ENCODE data around the gene SPEF2.

Gene SPEF2

GRCh38 chr5:35618781-35619180 is 1.1 kb downstream of the SPEF2 start:
- TF ChIP-seq POLR2A (IDR thresholded peaks at IDR 0.05; ENCODE audit: low read depth, low read length) (no peak), TAF1 (IDR thresholded peaks at IDR 0.05; ENCODE audit: borderline replicate concordance, low read depth, low read length) (no peak), POLR2AphosphoS5 (IDR thresholded peaks at IDR 0.05; ENCODE audit: low read depth, low read length) (no peak)
- no peak for DNase-seq (ENCODE audit: insufficient read length)
- no peak for FAIRE-seq

GRCh38 chr5:35622974-35623373 is 5.3 kb downstream of the SPEF2 start:
- FAIRE-seq: peak; percentile 36
- no peak for DNase-seq (ENCODE audit: insufficient read length)
- no peak for TF ChIP-seq POLR2A (IDR thresholded peaks at IDR 0.05; ENCODE audit: low read depth, low read length)
- no peak for TF ChIP-seq TAF1 (IDR thresholded peaks at IDR 0.05; ENCODE audit: borderline replicate concordance, low read depth, low read length)
- no peak for TF ChIP-seq POLR2AphosphoS5 (IDR thresholded peaks at IDR 0.05; ENCODE audit: low read depth, low read length)

- DNase-seq (ENCODE audit: insufficient read length): no peak
- TF ChIP-seq POLR2A (IDR thresholded peaks at IDR 0.05; ENCODE audit: low read depth, low read length) (no peak), TAF1 (IDR thresholded peaks at IDR 0.05; ENCODE audit: borderline replicate concordance, low read depth, low read length) (no peak), POLR2AphosphoS5 (IDR thresholded peaks at IDR 0.05; ENCODE audit: low read depth, low read length) (no peak)
- no peak for FAIRE-seq
Measured at GRCh38 chr5:35623991-35624390, 6.3 kb downstream of the SPEF2 start.

- FAIRE-seq (no peak), DNase-seq (ENCODE audit: insufficient read length) (no peak)
- no peak for TF ChIP-seq TAF1 (IDR thresholded peaks at IDR 0.05; ENCODE audit: borderline replicate concordance, low read depth, low read length)
- TF ChIP-seq POLR2AphosphoS5 (IDR thresholded peaks at IDR 0.05; ENCODE audit: low read depth, low read length): no peak
- no peak for TF ChIP-seq POLR2A (IDR thresholded peaks at IDR 0.05; ENCODE audit: low read depth, low read length)
Measured at GRCh38 chr5:35626108-35626507, 8.4 kb downstream of the SPEF2 start.

- TF ChIP-seq POLR2AphosphoS5 (IDR thresholded peaks at IDR 0.05; ENCODE audit: low read depth, low read length): no peak
- no peak for TF ChIP-seq TAF1 (IDR thresholded peaks at IDR 0.05; ENCODE audit: borderline replicate concordance, low read depth, low read length)
- no peak for TF ChIP-seq POLR2A (IDR thresholded peaks at IDR 0.05; ENCODE audit: low read depth, low read length)
- no peak for FAIRE-seq
- DNase-seq (ENCODE audit: insufficient read length): no peak
Measured at GRCh38 chr5:35626553-35626952, 8.9 kb downstream of the SPEF2 start.

- TF ChIP-seq POLR2A (IDR thresholded peaks at IDR 0.05; ENCODE audit: low read depth, low read length): no peak
- TF ChIP-seq TAF1 (IDR thresholded peaks at IDR 0.05; ENCODE audit: borderline replicate concordance, low read depth, low read length): no peak
- no peak for TF ChIP-seq POLR2AphosphoS5 (IDR thresholded peaks at IDR 0.05; ENCODE audit: low read depth, low read length)
- FAIRE-seq: no peak
- no peak for DNase-seq (ENCODE audit: insufficient read length)
Measured at GRCh38 chr5:35634326-35634725, 16.7 kb downstream of the SPEF2 start.

- FAIRE-seq: no peak
- DNase-seq (ENCODE audit: insufficient read length): no peak
- no peak for TF ChIP-seq POLR2A (IDR thresholded peaks at IDR 0.05; ENCODE audit: low read depth, low read length)
Measured at GRCh38 chr5:35640623-35641022, 23.0 kb downstream of the SPEF2 start.

- DNase-seq (ENCODE audit: insufficient read length) (no peak), FAIRE-seq (no peak)
- TF ChIP-seq POLR2A (IDR thresholded peaks at IDR 0.05; ENCODE audit: low read depth, low read length) (no peak), TAF1 (IDR thresholded peaks at IDR 0.05; ENCODE audit: borderline replicate concordance, low read depth, low read length) (no peak)
Measured at GRCh38 chr5:35644543-35644942, 26.9 kb downstream of the SPEF2 start.

GRCh38 chr5:35647128-35647527 is 29.5 kb downstream of the SPEF2 start:
- TF ChIP-seq POLR2AphosphoS5 (IDR thresholded peaks at IDR 0.05; ENCODE audit: low read depth, low read length): no peak
- FAIRE-seq: no peak

GRCh38 chr5:35647712-35648111 is 30.0 kb downstream of the SPEF2 start:
- FAIRE-seq (no peak), DNase-seq (ENCODE audit: insufficient read length) (no peak)
- TF ChIP-seq POLR2AphosphoS5 (IDR thresholded peaks at IDR 0.05; ENCODE audit: low read depth, low read length): no peak
- TF ChIP-seq TAF1 (IDR thresholded peaks at IDR 0.05; ENCODE audit: borderline replicate concordance, low read depth, low read length): no peak
- TF ChIP-seq POLR2A (IDR thresholded peaks at IDR 0.05; ENCODE audit: low read depth, low read length): no peak

More at GRCh38 chr5:35647128-35647527, 29.5 kb downstream of the SPEF2 start:
- DNase-seq (ENCODE audit: insufficient read length): no peak

- TF ChIP-seq TAF1 (IDR thresholded peaks at IDR 0.05; ENCODE audit: borderline replicate concordance, low read depth, low read length): no peak
- no peak for TF ChIP-seq POLR2AphosphoS5 (IDR thresholded peaks at IDR 0.05; ENCODE audit: low read depth, low read length)
- no peak for TF ChIP-seq POLR2A (IDR thresholded peaks at IDR 0.05; ENCODE audit: low read depth, low read length)
- peak; percentile 58 for FAIRE-seq
- no peak for DNase-seq (ENCODE audit: insufficient read length)
Measured at GRCh38 chr5:35651002-35651756, 33.5 kb downstream of the SPEF2 start.

GRCh38 chr5:35656721-35657120 is 39.1 kb downstream of the SPEF2 start:
- no peak for DNase-seq (ENCODE audit: insufficient read length)
- no peak for TF ChIP-seq POLR2AphosphoS5 (IDR thresholded peaks at IDR 0.05; ENCODE audit: low read depth, low read length)
- FAIRE-seq: no peak

- no peak for DNase-seq (ENCODE audit: insufficient read length)
- no peak for FAIRE-seq
- TF ChIP-seq POLR2A (IDR thresholded peaks at IDR 0.05; ENCODE audit: low read depth, low read length): no peak
- no peak for TF ChIP-seq TAF1 (IDR thresholded peaks at IDR 0.05; ENCODE audit: borderline replicate concordance, low read depth, low read length)
- no peak for TF ChIP-seq POLR2AphosphoS5 (IDR thresholded peaks at IDR 0.05; ENCODE audit: low read depth, low read length)
Measured at GRCh38 chr5:35657877-35658276, 40.2 kb downstream of the SPEF2 start.

Measured in GM12892 (cell line).